ENCODE data around the gene S100A12.
A peak's percentile ranks its signal among the peaks of the same experiment; 100 is the strongest.
"Not testable (repeated sequence)": the region's sequence is repeated elsewhere in the genome, so short reads cannot be mapped to it uniquely, and the experiment has no call there.

S100A12 gene

GRCh38 chr1:153375511-153375910, at the start of gene S100A12:
S100A12 (minus strand) TSS chr1:153375621; CDS start chr1:153374592, 1,029 bp downstream.
- no peaks in the 10 kb centered on the region for H3K9me3 ChIP-seq (ENCODE audit: severe bottlenecking)
- ATAC-seq (ENCODE audit: low read depth) (peak; percentile 95), DNase-seq (ENCODE audit: low spot score) (no peak)
- H3K4me1 ChIP-seq (ENCODE audit: insufficient read depth, poor library complexity, severe bottlenecking), result peaks cover 13% of the 10 kb centered on the region
- no peak within 1 kb of the TSS for H3K4me3 ChIP-seq (ENCODE audit: severe bottlenecking)
- no peaks in the 10 kb centered on the region for H3K36me3 ChIP-seq (ENCODE audit: low read depth)
- TF ChIP-seq CTCF (IDR thresholded peaks at IDR 0.05; ENCODE audit: poor library complexity, severe bottlenecking), result no peak
- H3K27me3 ChIP-seq (ENCODE audit: insufficient read depth, poor library complexity, severe bottlenecking), result no peaks in the 10 kb centered on the region
- peak within 1 kb of the TSS; percentile 65 for H3K27ac ChIP-seq (ENCODE audit: poor library complexity, severe bottlenecking)

GRCh38 chr1:153422450-153423068, 47.1 kb upstream of the S100A12 start:
- Histone ChIP-seq H3K27me3 (ENCODE audit: insufficient read depth, poor library complexity, severe bottlenecking) (no peaks in the 10 kb centered on the region), H3K4me3 (ENCODE audit: severe bottlenecking) (no peak overlapping the region), H3K36me3 (ENCODE audit: low read depth) (no peaks in the 10 kb centered on the region), H3K4me1 (ENCODE audit: insufficient read depth, poor library complexity, severe bottlenecking) (no peaks in the 10 kb centered on the region), H3K27ac (ENCODE audit: poor library complexity, severe bottlenecking) (no peak overlapping the region), H3K9me3 (ENCODE audit: severe bottlenecking) (no peaks in the 10 kb centered on the region)
- DNase-seq (ENCODE audit: low spot score), result no peak
- no peak for TF ChIP-seq CTCF (IDR thresholded peaks at IDR 0.05; ENCODE audit: poor library complexity, severe bottlenecking)
- peak; percentile 48; the same call in 1 of the 3 replicates for ATAC-seq (ENCODE audit: low read depth)

- Histone ChIP-seq H3K27me3 (ENCODE audit: insufficient read depth, poor library complexity, severe bottlenecking) (no peaks in the 10 kb centered on the region), H3K36me3 (ENCODE audit: low read depth) (no peaks in the 10 kb centered on the region), H3K4me1 (ENCODE audit: insufficient read depth, poor library complexity, severe bottlenecking) (no peaks in the 10 kb centered on the region), H3K9me3 (ENCODE audit: severe bottlenecking) (no peaks in the 10 kb centered on the region), H3K4me3 (ENCODE audit: severe bottlenecking) (no peak overlapping the region), H3K27ac (ENCODE audit: poor library complexity, severe bottlenecking) (no peak overlapping the region)
- ATAC-seq (ENCODE audit: low read depth), result no peak
- no peak for TF ChIP-seq CTCF (IDR thresholded peaks at IDR 0.05; ENCODE audit: poor library complexity, severe bottlenecking)
- DNase-seq (ENCODE audit: low spot score), result no peak
These were observed 44.9 kb upstream of the S100A12 start for GRCh38 chr1:153420306-153420705.

GRCh38 chr1:153419436-153419793, 44.0 kb upstream of the S100A12 start:
- not testable (repeated sequence) for H3K4me3 ChIP-seq (ENCODE audit: severe bottlenecking); H3K27ac ChIP-seq (ENCODE audit: poor library complexity, severe bottlenecking); H3K9me3 ChIP-seq (ENCODE audit: severe bottlenecking); H3K36me3 ChIP-seq (ENCODE audit: low read depth); ATAC-seq (ENCODE audit: low read depth); H3K4me1 ChIP-seq (ENCODE audit: insufficient read depth, poor library complexity, severe bottlenecking); DNase-seq (ENCODE audit: low spot score); H3K27me3 ChIP-seq (ENCODE audit: insufficient read depth, poor library complexity, severe bottlenecking)

- H3K27ac ChIP-seq (ENCODE audit: poor library complexity, severe bottlenecking); H3K4me3 ChIP-seq (ENCODE audit: severe bottlenecking); H3K36me3 ChIP-seq (ENCODE audit: low read depth); H3K4me1 ChIP-seq (ENCODE audit: insufficient read depth, poor library complexity, severe bottlenecking); H3K27me3 ChIP-seq (ENCODE audit: insufficient read depth, poor library complexity, severe bottlenecking); ATAC-seq (ENCODE audit: low read depth); DNase-seq (ENCODE audit: low spot score); H3K9me3 ChIP-seq (ENCODE audit: severe bottlenecking): not testable (repeated sequence)
These were observed 43.5 kb upstream of the S100A12 start for GRCh38 chr1:153418758-153419435.

Data from RWPE2 (cell line).